ENCODE measurements around the gene IDUA. TPM values are rescaled to one million over a fixed set of nuclear protein-coding genes. Genes with fewer than 3 reads are reported as not detected.

Gene IDUA
- total RNA-seq, 1 donor from 2014 or later, result 32.9 TPM

DNA sequence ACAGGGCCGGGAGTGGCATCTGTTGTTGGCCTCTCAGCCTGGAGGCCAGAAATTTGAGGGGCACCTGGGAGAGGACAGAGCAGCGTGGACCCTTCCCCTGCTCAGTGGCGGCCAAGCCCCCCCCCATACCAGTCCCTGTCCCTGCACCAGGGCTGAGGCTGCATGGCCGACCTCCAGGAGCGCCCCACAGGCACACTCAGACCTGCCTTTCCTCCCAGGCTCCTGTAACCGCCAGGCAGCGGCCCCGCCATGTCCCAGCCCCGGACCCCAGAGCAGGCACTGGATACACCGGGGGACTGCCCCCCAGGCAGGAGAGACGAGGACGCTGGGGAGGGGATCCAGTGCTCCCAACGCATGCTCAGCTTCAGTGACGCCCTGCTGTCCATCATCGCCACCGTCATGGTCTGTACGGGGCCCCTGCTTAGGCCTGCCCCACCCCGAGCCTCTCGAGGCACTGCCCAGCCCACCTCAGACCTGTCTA, 39.3 kb upstream of the IDUA start:
- DNase-seq, result no peak
- CTCF ChIA-PET, result no interaction called here
- Mint-ChIP-seq H3K27ac (no peak overlapping the region), H3K27me3 (no peaks in the 10 kb centered on the region), H3K4me3 (no peak overlapping the region), H3K36me3 (ENCODE audit: low read depth) (peaks cover 18% of the 10 kb centered on the region), H3K4me1 (peaks cover 11% of the 10 kb centered on the region), H3K9me3 (no peaks in the 10 kb centered on the region)
- no peak for TF ChIP-seq CTCF (IDR thresholded peaks at IDR 0.05)
- ATAC-seq (ENCODE audit: low read depth), result no peak
- POLR2A ChIA-PET, result no interaction called here
- intact Hi-C loops (cut with micrococcal nuclease), result no loop called here

- H3K27me3 Mint-ChIP-seq, result no peaks in the 10 kb centered on the region
- H3K4me3 Mint-ChIP-seq, result no peak overlapping the region
- DNase-seq (no peak), ATAC-seq (ENCODE audit: low read depth) (no peak)
- ChIA-PET POLR2A (no interaction called here), CTCF (interaction anchor here (1.3 to 1.4 kb wide), 2 partner anchors 39 to 47 kb away, joined by 3 to 5 read pairs; partner anchors contain the start of gene IDUA)
- H3K27ac Mint-ChIP-seq, result no peak overlapping the region
- H3K36me3 Mint-ChIP-seq (ENCODE audit: low read depth), result peaks cover 22% of the 10 kb centered on the region
- intact Hi-C loops (cut with micrococcal nuclease), result no loop called here
- no peak for TF ChIP-seq CTCF (IDR thresholded peaks at IDR 0.05)
- H3K9me3 Mint-ChIP-seq, result no peaks in the 10 kb centered on the region
- H3K4me1 Mint-ChIP-seq, result peaks cover 11% of the 10 kb centered on the region
Observed at GRCh38 chr4:948101-948935, 38.5 kb upstream of the IDUA start.

DNA sequence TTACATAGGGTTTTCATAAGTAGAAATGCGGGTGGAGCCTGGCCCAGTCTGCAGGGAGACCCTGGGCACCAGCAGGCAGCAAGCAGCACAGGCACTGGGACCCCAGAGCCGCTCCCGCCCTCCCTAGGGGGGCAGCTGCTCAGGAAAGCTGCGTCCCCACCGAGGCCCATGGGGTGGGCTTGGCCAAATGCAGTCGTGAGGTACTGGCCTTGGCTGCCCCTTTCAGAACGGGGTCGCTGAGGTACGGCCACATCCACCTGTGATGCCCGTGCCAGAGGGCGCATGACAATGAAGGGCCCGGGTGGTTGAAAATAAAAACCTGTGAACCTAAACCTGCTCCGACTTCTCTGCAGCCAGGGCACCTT, 37.9 kb upstream of the IDUA start:
- Mint-ChIP-seq H3K4me3 (no peak overlapping the region), H3K9me3 (no peaks in the 10 kb centered on the region), H3K4me1 (peaks cover 11% of the 10 kb centered on the region), H3K27ac (no peak overlapping the region), H3K27me3 (no peaks in the 10 kb centered on the region), H3K36me3 (ENCODE audit: low read depth) (peaks cover 24% of the 10 kb centered on the region)
- no peak for DNase-seq
- ChIA-PET CTCF (interaction anchor here (1.3 to 1.4 kb wide), 2 partner anchors 38 to 48 kb away, joined by 3 to 5 read pairs; partner anchors contain the start of gene IDUA), POLR2A (no interaction called here)
- TF ChIP-seq CTCF (IDR thresholded peaks at IDR 0.05), result no peak
- ATAC-seq (ENCODE audit: low read depth), result no peak
- intact Hi-C loops (cut with micrococcal nuclease), result no loop called here

DNA sequence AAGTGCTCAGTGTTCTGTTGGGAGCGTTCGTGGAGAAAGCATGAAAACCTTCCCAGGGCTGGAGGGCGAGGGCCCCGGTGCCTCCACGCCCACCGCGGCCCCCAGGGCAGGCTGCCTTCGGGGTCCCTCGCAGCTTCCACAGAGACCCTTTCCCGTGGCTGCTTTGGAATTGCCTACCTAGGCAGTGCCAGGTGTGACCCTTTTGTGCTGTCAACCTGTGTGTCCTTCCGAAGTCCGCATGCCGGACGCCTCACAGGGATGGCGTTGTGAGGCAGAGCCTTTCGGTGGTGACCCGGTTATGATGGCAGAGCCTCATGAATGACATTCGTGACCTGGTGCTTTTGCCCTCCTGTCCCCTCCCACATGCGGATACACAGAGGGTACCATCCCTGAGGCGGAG, 37.2 kb upstream of the IDUA start:
- H3K4me1 Mint-ChIP-seq, result peaks cover 11% of the 10 kb centered on the region
- ChIA-PET POLR2A (no interaction called here), CTCF (interaction anchor here (1.4 kb wide), 1 partner anchor 48 kb away, joined by 3 read pairs; no protein-coding TSS in a partner anchor)
- H3K27me3 Mint-ChIP-seq, result no peaks in the 10 kb centered on the region
- intact Hi-C loops (cut with micrococcal nuclease), result no loop called here
- H3K4me3 Mint-ChIP-seq, result no peak overlapping the region
- TF ChIP-seq CTCF (IDR thresholded peaks at IDR 0.05), result no peak
- DNase-seq (no peak), ATAC-seq (ENCODE audit: low read depth) (no peak)
- H3K36me3 Mint-ChIP-seq (ENCODE audit: low read depth), result peaks cover 31% of the 10 kb centered on the region
- H3K9me3 Mint-ChIP-seq, result no peaks in the 10 kb centered on the region
- no peak overlapping the region for H3K27ac Mint-ChIP-seq

DNA sequence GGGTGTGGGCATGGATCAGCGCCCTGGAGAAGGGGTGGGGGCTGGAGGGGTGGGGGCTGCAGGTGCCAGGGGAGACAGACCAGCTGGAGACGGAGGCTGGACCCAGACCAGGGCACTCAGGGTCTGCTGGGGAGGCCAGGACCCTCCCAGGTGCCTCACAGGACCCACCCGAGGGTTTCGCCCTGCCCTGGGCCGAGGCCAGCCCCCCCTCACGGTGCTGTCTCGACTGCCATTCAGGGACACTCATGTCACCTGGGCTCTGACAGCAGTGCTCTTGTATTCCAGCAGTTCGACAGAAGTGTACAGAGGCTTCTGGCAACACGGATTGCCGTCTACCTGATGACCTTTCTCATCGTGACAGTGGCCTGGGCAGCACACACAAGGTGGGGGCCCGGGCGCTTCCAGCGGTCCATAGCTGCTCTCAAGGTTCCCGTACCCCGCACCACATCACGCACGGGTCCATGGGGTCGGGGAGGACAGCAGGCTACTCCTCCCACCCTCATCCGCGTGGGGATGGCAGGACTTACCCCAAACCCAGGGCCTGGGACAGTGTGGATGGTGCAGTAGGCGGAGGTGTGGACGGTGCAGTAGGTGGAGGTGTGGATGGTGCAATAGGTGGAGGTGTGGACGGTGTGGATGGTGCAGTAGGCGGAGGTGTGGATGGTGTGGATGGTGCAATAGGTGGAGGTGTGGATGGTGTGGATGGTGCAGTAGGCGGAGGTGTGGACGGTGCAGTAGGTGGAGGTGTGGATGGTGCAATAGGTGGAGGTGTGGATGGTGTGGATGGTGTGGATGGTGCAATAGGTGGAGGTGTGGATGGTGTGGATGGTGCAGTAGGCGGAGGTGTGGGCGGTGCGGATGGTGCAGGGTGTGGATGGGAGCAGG, 36.5 kb upstream of the IDUA start:
- H3K27ac Mint-ChIP-seq, result no peak overlapping the region
- H3K4me3 Mint-ChIP-seq, result no peak overlapping the region
- H3K9me3 Mint-ChIP-seq, result no peaks in the 10 kb centered on the region
- TF ChIP-seq CTCF (IDR thresholded peaks at IDR 0.05), result no peak
- ATAC-seq (ENCODE audit: low read depth) (no peak), DNase-seq (no peak)
- POLR2A ChIA-PET, result no interaction called here
- intact Hi-C loops (cut with micrococcal nuclease), result no loop called here
- no peaks in the 10 kb centered on the region for H3K27me3 Mint-ChIP-seq
- H3K36me3 Mint-ChIP-seq (ENCODE audit: low read depth), result peaks cover 36% of the 10 kb centered on the region
- H3K4me1 Mint-ChIP-seq, result peaks cover 11% of the 10 kb centered on the region
- CTCF ChIA-PET, result no interaction called here
